NOMO-1 treated with DMSO at 0.1 percent for 48 hours (cell line): ENCODE results near the gene GALNT10.
A peak's percentile ranks its signal among the peaks of the same experiment; 100 is the strongest.

Experiments used
- DNase-seq: peaks from one replicate; lab custom pipeline; 2025; ENCODE audit not compliant: unreplicated experiment; lab: John Stamatoyannopoulos, UW

Gene GALNT10

GRCh38 chr5:154262342-154262741, 71.8 kb downstream of the GALNT10 start:
- DNase-seq: no peak

- DNase-seq: no peak
These were observed 74.1 kb downstream of the GALNT10 start for GRCh38 chr5:154264549-154265196.

- DNase-seq: no peak
These were observed 74.8 kb downstream of the GALNT10 start for GRCh38 chr5:154265197-154265773.

GRCh38 chr5:154267516-154267915, 77.0 kb downstream of the GALNT10 start:
- DNase-seq: no peak

GRCh38 chr5:154268073-154268472, 77.5 kb downstream of the GALNT10 start:
- no peak for DNase-seq

- DNase-seq: no peak
These were observed 78.9 kb downstream of the GALNT10 start for GRCh38 chr5:154269414-154269813.

GRCh38 chr5:154271466-154271865, 80.9 kb downstream of the GALNT10 start:
- DNase-seq: no peak

GRCh38 chr5:154271936-154272514, 81.5 kb downstream of the GALNT10 start:
- DNase-seq: no peak

GRCh38 chr5:154273028-154273617, 82.6 kb downstream of the GALNT10 start:
- peak; percentile 6 for DNase-seq

GRCh38 chr5:154273963-154274827, 83.7 kb downstream of the GALNT10 start:
- peak; percentile 54 for DNase-seq

- DNase-seq: no peak
These were observed 84.3 kb downstream of the GALNT10 start for GRCh38 chr5:154274828-154275185.

GRCh38 chr5:154275566-154275965, 85.0 kb downstream of the GALNT10 start:
- DNase-seq: no peak

GRCh38 chr5:154276261-154276972, 85.9 kb downstream of the GALNT10 start:
- no peak for DNase-seq

GRCh38 chr5:154276973-154277331, 86.4 kb downstream of the GALNT10 start:
- no peak for DNase-seq

- no peak for DNase-seq
These were observed 87.0 kb downstream of the GALNT10 start for GRCh38 chr5:154277499-154277898.

- no peak for DNase-seq
These were observed 87.7 kb downstream of the GALNT10 start for GRCh38 chr5:154278186-154278585.

GRCh38 chr5:154278908-154279307, 88.4 kb downstream of the GALNT10 start:
- DNase-seq: no peak

- peak; percentile 69 for DNase-seq
These were observed 93.9 kb downstream of the GALNT10 start for GRCh38 chr5:154284433-154284832.

GRCh38 chr5:154285661-154286408, 95.3 kb downstream of the GALNT10 start:
- DNase-seq: no peak

GRCh38 chr5:154286557-154286956, 96.0 kb downstream of the GALNT10 start:
- DNase-seq: no peak
